ENCODE data around the gene SNAP47. TPM values are rescaled to one million over a fixed set of nuclear protein-coding genes. Genes with fewer than 3 reads are reported as not detected.

The SNAP47 gene
- polyA plus RNA-seq, 1 of the 3 experiments (the other 2 are of a cell fraction): 45.6 TPM

DNA sequence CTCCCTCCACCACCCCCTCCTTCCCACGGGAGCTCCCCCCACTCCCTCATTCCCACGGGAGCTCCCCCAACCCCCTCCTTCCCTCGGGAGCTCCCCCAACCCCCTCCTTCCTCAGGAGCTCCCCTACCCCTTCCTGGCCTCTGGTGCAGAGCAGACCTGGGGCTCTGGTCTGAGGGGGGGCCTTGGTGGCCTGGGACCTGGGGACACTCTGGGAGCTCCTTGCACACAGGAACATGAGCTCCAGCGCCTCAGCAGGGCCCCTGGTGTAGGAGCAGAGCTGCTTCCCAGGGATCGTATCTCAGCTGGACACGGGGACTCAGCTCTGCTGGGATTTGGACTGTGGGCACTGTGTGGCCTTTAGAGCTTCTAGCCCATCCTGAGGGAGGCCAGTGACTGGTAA is 60.5 kb downstream of the SNAP47 start:
- H3K9ac ChIP-seq: no peak overlapping the region
- POLR2A ChIA-PET: no interaction called here
- no peaks in the 10 kb centered on the region for H3K9me3 ChIP-seq
- H3F3A ChIP-seq (replicated peaks; ENCODE audit: insufficient read depth): peaks cover 7% of the 10 kb centered on the region
- no peaks in the 10 kb centered on the region for H3K27me3 ChIP-seq (ENCODE audit: insufficient read depth)
- WGBS (ENCODE audit: low lambda C conversion rate): 69% methylated on average over 5 of the region's 6 CpGs
- no peaks in the 10 kb centered on the region for H4K20me1 ChIP-seq (ENCODE audit: insufficient read depth)
- no peak overlapping the region for H2AFZ ChIP-seq (ENCODE audit: low read depth)
- no peak overlapping the region for H3K27ac ChIP-seq (ENCODE audit: low read depth in 2 of 2, low read length in 1 of 2)
- no peaks in the 10 kb centered on the region for H3K36me3 ChIP-seq (replicated peaks in 1 of 2; ENCODE audit: control insufficient read depth in 1 of 2, insufficient read depth in 2 of 2, low read length in 1 of 2)
- H3K9me2 ChIP-seq: no peaks in the 10 kb centered on the region
- TF ChIP-seq FOXJ3 (CRISPR knock-in tag; IDR thresholded peaks at IDR 0.05) (no peak), TCF12 (IDR thresholded peaks at IDR 0.05) (no peak), RXRA (IDR thresholded peaks at IDR 0.05; ENCODE audit: borderline replicate concordance, low read depth) (no peak), TEAD4 (IDR thresholded peaks at IDR 0.05; ENCODE audit: borderline replicate concordance, insufficient read depth) (no peak), SIN3A (IDR thresholded peaks at IDR 0.05; ENCODE audit: borderline replicate concordance, low read depth, low read length) (no peak), GATA2 (CRISPR knock-in tag; IDR thresholded peaks at IDR 0.05) (no peak), ZBTB33 (IDR thresholded peaks at IDR 0.05; ENCODE audit: borderline replicate concordance, low read depth) (no peak), RCOR1 (IDR thresholded peaks at IDR 0.05; ENCODE audit: low read length) (no peak), RFX5 (IDR thresholded peaks at IDR 0.05; ENCODE audit: low read length) (no peak), EP300 (IDR thresholded peaks at IDR 0.05; ENCODE audit: borderline replicate concordance in 1 of 2, low read depth in 1 of 2, low read length in 1 of 2) (no peak), EZH2phosphoT487 (IDR thresholded peaks at IDR 0.05; ENCODE audit: borderline replicate concordance, low read depth) (no peak), ELF1 (IDR thresholded peaks at IDR 0.05) (no peak), GABPA (IDR thresholded peaks at IDR 0.05; ENCODE audit: low read depth) (no peak), MAX (IDR thresholded peaks at IDR 0.05; ENCODE audit: low read depth) (no peak), FOSL2 (IDR thresholded peaks at IDR 0.05; ENCODE audit: borderline replicate concordance, low read depth) (no peak), RAD21 (IDR thresholded peaks at IDR 0.05; ENCODE audit: low read length) (no peak)
- TF ChIP-seq, protein P1, sequence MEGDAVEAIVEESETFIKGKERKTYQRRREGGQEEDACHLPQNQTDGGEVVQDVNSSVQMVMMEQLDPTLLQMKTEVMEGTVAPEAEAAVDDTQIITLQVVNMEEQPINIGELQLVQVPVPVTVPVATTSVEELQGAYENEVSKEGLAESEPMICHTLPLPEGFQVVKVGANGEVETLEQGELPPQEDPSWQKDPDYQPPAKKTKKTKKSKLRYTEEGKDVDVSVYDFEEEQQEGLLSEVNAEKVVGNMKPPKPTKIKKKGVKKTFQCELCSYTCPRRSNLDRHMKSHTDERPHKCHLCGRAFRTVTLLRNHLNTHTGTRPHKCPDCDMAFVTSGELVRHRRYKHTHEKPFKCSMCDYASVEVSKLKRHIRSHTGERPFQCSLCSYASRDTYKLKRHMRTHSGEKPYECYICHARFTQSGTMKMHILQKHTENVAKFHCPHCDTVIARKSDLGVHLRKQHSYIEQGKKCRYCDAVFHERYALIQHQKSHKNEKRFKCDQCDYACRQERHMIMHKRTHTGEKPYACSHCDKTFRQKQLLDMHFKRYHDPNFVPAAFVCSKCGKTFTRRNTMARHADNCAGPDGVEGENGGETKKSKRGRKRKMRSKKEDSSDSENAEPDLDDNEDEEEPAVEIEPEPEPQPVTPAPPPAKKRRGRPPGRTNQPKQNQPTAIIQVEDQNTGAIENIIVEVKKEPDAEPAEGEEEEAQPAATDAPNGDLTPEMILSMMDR (IDR thresholded peaks at IDR 0.05): no peak
- DNase-seq: no peak
- no peak overlapping the region for H3K4me3 ChIP-seq (ENCODE audit: low read depth in 2 of 2, low read length in 1 of 2)
- H3K4me2 ChIP-seq: no peak overlapping the region
- CTCF ChIA-PET: interaction anchor here (0.9 kb wide), 1 partner anchor 34 kb away, joined by 5 read pairs; no protein-coding TSS in a partner anchor
- no peaks in the 10 kb centered on the region for H3K79me2 ChIP-seq (ENCODE audit: insufficient read depth)
- H3K4me1 ChIP-seq (ENCODE audit: control insufficient read depth in 1 of 2, insufficient read depth in 2 of 2, low read depth in 1 of 2, low read length in 1 of 2): peaks cover 17 to 21% of the 10 kb centered on the region in 2 experiments
